ENCODE results near the gene CAP1. TPM values are rescaled to one million over a fixed set of nuclear protein-coding genes. Genes with fewer than 3 reads are reported as not detected.

Gene CAP1
- polyA plus RNA-seq, 10 donors = 78.2 to 116 (median 91.9) TPM

- no peak for DNase-seq
These were observed 52.4 kb downstream of the CAP1 start for GRCh38 chr1:40092706-40093639.

DNA sequence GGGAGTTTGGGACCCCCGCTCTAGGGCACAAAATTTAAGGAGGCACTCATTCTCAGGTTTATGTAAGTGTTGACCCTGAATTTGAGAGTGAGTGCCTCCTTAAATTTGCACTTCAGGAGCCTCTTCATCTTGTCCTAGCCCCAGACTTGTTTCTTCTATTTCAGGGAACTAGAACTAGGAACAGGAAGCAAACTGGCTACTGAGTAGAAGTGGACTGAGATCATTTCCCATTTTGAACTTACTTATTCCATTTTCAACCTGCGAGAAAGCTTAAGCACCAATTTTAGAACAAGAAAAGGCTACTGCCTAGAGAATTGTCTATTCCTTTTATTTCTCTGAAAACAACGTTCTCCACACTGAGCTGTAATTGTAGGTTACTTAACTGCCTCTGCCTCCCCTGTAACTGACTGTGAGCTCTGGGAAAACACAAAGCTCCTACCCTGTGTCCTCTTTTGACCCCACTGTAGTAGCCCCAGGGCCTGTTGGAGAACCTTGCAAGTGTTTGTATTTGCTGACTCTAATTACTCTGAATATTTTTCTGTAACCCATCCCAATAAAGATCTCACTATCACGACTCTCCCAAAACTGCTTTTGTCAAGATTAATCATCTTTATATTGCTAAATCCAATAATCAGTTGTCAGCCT lies 54.1 kb downstream of the CAP1 start:
- no peak for DNase-seq

DNA sequence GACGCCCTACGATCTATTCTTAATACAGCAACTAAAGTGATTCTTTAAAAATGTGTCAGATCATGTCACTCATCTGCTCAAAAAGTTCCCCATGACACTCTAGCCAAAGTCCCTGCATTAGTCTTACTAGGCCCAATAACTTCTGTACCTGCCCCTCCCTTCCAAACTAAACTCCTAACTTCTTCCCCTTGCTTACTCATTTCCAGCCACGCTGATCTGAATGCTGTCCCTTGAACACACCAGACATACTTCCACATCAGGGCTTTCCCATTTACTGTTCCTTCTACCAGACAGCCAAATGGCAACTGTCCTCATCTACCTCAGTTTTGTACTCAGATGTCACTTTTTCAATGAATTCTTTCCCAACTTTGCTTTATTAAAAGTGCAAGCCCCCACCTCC lies 55.3 kb downstream of the CAP1 start:
- no peak for DNase-seq

DNA sequence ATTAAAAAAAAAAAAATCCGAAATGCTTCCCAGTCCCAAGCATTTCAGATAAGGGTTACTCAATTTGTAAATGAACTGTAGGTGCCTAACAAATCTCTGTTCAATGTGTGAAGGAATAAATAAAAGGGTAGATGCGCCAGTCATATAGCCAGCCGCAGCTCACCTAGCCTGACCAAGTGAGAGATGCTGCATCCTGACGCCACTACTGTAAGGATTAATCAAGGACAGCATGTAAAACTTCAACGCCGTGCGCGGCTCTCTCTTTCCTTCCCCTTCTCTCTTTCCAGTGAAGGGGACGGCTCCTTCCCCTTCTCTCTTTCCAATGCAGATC lies 56.1 kb downstream of the CAP1 start:
- no peak for DNase-seq

- DNase-seq = peak; percentile 57 to 93 (median 75)
These were observed 56.7 kb downstream of the CAP1 start, which contains the start of gene PPT1 for GRCh38 chr1:40096977-40097782. PPT1 (minus strand) TSS chr1:40097252; CDS start chr1:40097238, 14 bp downstream.

- no peak for DNase-seq
These were observed 61.5 kb downstream of the CAP1 start for GRCh38 chr1:40102038-40102437.

DNA sequence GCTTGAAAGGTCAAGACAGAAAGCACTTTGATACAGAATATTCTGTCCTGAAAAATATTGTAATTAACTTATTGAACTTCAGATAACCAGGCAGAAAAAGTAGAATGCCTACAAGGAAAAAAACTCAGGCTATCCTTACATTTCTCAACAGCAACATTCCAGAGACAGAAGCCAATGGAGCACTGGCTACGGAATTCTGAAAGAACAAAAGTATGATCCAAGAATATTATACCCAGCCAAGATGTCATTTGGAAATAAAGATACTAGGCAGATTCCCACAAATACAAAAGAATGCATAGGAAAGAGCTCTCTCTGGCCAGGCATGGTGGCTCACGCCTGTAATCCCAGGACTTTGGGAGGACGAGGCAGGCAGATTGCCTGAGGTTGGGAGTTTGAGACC lies 62.4 kb downstream of the CAP1 start:
- DNase-seq = no peak

DNA sequence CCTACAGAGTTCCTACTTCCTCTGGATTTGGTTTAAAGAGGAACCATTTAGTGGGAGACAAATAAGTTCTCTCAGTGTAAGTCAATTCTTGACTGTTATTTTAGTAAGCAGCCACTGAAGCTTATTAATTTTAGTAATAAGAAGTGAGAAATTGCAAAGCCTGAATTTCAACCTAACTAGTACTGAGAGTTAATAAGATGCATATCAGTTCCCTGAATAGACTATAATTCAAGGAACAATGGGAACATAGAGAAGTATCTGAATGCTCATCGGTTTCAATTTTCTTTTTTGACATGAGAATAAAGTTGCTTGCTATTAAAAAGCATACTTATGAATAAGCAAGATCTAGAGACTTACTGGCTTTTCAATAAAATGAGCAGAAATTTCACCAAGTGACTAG lies 64.5 kb downstream of the CAP1 start:
- no peak for DNase-seq

GRCh38 chr1:40107290-40107959 lies 66.9 kb downstream of the CAP1 start:
- no peak for DNase-seq

- DNase-seq = no peak
These were observed 69.9 kb downstream of the CAP1 start for GRCh38 chr1:40110389-40110788.

DNA sequence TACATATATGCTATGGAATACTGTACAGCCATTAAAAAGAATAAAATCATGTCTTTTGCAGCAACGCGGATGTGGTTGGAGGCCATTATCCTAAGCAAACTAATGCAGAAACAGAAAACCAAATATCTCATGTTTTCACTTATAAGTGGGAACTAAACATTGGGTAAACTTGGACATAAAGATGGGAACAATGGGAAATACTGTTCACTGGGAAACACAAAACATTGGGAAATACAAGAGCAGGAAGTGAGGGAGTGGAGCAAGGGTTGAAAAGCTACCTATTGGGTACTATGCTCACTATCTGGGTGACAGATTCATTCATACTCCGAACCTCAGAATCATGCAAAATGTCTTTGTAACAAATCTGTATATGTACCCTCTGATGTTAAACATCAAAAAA lies 73.9 kb downstream of the CAP1 start:
- DNase-seq = no peak

DNA sequence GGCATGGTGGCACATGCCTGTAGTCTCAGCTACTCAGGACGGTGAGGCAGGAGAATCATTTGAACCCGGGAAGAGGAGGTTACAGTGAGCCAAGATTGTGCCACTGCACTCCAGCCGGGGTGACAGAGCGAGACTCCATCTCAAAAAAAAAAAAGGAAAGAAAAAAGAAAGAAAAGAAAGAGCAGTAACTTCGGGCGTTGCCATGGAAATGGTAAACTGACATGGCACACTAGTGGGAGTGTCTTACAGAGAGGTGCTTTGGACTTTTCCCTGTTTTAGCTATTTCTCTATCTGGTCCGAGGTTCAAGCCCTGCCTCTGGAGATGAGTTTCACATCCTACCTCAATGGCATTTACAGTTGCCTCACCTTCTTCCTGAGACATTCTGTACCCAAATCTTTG lies 79.6 kb downstream of the CAP1 start:
- no peak for DNase-seq

Other genes starting within 250 kb of the CAP1 start
- gene TRIT1, start 157.2 kb upstream of the CAP1 start, polyA plus RNA-seq (ENCODE audit: insufficient read length in 10 of 10) = 10 to 100 TPM; 10.9 to 22.4 (median 15.0) TPM
- gene MYCL, start 138.8 kb upstream of the CAP1 start, polyA plus RNA-seq (ENCODE audit: insufficient read length in 10 of 10) = 1 to 10 TPM; 1.7 to 9.3 (median 2.4) TPM
- 1 to 10 TPM in 5 of 10 donors, under 1 TPM in 5; 0.58 to 3.3 (median 0.95) TPM for gene MFSD2A, start 85.6 kb upstream of the CAP1 start, polyA plus RNA-seq (ENCODE audit: insufficient read length in 10 of 10)
- gene PPT1, start 56.5 kb downstream of the CAP1 start, polyA plus RNA-seq (ENCODE audit: insufficient read length in 10 of 10) = 10 to 100 TPM; 40.7 to 69.1 (median 48.9) TPM
- gene RLF, start 120.7 kb downstream of the CAP1 start, polyA plus RNA-seq (ENCODE audit: insufficient read length in 10 of 10) = 10 to 100 TPM; 12.7 to 22.3 (median 15.4) TPM
- gene TMCO2, start 207.2 kb downstream of the CAP1 start, polyA plus RNA-seq (ENCODE audit: insufficient read length in 10 of 10) = not detected
- gene ZMPSTE24, start 217.5 kb downstream of the CAP1 start, polyA plus RNA-seq (ENCODE audit: insufficient read length in 10 of 10) = 10 to 100 TPM; 25.9 to 31.1 (median 28.3) TPM

All from muscle of back (tissue), 11 donors.